Activated CD4-positive, alpha-beta T cell treated with anti-CD3 and anti-CD28 coated beads for 1 hour (primary cell): ENCODE data around the gene DCC.

Source experiments
- DNase-seq: peaks from one replicate; pipeline ENCODE4 v3.0.0-alpha.2; 2020

DCC gene

GRCh38 chr18:52844323-52844722, 504.3 kb downstream of the DCC start:
- DNase-seq: no peak

DNA sequence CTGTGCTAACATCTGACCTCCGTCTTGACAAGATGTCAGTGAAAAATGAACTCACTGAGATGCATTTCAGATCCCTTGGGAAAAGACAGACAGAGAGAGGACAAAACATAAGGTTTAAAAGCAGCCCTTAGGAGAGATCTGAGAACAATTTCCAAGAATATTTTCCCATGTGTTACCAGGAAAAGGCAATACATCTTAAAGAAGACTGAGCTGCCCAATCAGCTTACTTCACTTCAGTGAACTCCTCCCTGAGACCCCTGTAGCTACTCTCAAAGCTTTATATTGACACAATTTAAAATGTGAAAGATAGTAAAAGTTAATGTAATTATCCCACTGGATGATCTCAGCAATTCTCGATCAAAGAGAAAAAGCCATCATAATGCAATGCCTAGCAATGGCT, 505.0 kb downstream of the DCC start:
- no peak for DNase-seq

GRCh38 chr18:52850031-52850560, 510.1 kb downstream of the DCC start:
- DNase-seq: no peak

GRCh38 chr18:52861558-52861957, 521.6 kb downstream of the DCC start:
- DNase-seq: no peak

DNA sequence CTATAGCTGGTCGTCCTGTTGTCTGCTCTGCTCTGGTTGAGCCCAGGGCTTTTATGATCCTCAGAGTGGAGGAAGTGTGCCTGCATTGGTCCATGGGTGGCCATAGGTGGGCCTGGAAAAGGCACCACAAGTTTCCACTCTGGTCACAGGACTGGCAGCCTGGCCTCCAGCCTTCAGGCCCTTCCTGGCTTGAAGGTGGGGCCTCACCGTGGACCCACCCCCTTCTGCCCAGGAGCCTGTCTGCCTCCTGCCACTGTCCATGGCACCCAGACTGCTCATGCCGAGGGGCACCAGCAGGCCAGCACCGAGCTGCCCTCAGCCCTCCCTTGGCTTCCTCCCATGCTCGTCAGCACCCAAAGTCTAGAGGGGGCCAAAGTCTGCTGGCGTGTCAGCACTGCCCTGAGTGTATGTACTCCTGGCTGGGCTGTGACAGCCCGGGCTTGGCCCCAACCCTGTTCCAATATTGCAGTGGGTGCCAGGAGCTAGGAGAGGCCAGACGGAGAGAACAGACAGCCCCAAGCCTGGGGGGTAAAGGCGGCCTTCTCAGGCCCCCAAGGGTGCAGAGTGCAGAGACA, 529.4 kb downstream of the DCC start:
- no peak for DNase-seq

GRCh38 chr18:52869942-52870907, 530.2 kb downstream of the DCC start:
- no peak for DNase-seq

- DNase-seq: no peak
Measured at GRCh38 chr18:52874774-52875173, 534.8 kb downstream of the DCC start.

GRCh38 chr18:52875725-52876124, 535.7 kb downstream of the DCC start:
- no peak for DNase-seq

GRCh38 chr18:52888014-52888413, 548.0 kb downstream of the DCC start:
- DNase-seq: no peak

- no peak for DNase-seq
Measured at GRCh38 chr18:52894801-52895200, 554.8 kb downstream of the DCC start.

DNA sequence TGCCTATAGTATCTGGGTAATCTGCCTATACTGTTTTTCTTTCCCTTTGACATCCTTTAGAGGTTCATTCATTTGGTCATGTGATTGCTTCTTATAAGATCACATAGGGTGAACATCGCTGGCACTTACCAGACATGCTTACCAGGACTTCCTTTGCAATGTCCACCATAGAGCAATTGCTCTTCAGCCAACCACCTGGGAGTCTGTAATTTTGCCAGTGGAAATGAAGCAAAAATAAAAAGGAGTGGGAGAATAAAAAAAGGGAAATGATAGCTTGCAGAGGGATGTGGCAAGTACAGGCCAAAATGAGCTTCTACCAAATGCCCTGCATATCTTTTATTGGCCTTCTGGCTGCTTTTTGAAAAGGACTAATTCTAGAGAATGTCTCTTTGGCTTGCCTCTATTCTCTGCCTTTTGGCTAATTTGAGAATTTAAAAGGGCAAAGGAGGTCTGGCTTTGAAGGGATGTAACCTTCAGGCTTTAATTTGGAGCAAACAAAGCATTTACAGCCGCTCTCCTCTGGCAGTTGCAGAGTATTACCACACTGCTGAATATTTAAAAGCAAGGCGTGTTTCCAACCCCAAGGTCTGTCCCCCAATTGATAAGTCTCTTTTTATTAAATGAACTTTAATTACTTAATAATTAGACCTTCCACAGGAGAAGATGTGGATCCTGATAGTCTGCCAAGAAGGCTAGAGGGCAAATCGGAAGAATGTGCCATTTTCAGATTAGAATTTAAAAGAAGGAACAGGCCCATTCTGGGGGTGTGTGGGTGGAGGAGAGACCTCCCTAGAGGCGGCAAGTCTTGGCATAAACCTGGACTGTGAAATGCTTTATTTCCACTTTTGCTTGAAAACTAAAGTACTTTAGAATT, 557.9 kb downstream of the DCC start:
- no peak for DNase-seq

DNA sequence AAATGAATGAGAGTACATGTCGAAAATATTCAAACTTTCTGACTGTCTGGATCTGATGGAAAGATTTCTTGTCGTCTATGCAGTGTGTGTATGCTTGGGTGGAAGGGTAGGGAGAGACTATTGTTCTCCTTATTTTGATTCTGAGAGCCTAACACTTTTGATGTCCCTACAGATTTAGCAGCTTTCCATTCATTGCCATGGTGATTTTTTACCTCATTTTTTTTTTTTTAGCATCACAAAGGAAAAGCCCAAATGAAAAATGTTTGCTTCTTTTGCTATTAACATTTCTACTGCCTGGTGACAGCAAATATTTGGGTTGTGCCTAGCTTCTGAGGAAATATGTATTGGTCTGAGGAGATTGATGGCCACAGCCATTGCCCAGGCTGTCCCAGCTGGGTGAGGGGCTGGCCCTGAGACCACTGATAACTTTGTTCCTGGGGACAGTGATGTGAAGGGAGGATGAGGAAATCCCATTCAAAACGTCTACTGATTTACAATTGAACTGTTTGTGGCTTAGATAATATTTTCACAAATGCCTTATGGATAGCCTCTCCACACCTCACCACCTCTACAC, 558.6 kb downstream of the DCC start:
- no peak for DNase-seq

DNA sequence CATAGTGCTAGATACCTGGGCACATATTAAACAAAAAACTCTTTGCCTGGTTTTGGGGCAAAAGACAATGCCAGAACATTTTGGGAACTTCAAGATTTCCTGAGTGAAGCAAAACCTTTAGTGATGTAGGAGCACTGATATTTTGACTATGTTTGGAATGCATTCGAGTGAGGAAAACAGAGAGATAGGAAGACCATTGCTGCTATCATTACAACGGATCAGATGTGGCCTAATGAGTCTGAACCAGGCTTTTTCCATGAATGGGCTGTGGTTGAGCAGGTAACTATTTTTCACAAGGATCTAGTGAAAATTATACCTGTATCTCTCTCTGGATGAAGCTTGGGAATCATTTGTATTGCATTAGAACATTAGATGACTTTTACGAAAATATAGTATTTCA, 562.2 kb downstream of the DCC start:
- DNase-seq: no peak

DNA sequence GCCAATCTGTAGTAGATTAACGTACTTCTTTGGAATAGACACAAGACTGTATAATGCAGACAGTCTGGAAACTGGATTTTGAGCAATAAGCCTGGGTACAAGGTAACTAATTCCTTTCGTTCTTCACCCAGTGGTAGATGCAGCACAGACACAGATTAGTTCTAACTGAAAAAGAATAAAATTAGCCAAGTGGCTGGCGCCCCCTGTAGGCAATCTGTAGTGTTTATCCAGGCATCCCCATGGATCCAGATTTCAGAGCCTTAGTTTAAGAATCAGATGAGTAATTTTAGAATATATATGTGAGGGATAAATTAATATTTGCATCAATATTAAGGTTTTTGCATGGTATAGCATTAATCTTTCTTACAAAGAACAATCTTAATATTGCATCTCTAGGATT, 563.9 kb downstream of the DCC start:
- no peak for DNase-seq

- no peak for DNase-seq
Measured at GRCh38 chr18:52907543-52908308, 567.7 kb downstream of the DCC start.

DNA sequence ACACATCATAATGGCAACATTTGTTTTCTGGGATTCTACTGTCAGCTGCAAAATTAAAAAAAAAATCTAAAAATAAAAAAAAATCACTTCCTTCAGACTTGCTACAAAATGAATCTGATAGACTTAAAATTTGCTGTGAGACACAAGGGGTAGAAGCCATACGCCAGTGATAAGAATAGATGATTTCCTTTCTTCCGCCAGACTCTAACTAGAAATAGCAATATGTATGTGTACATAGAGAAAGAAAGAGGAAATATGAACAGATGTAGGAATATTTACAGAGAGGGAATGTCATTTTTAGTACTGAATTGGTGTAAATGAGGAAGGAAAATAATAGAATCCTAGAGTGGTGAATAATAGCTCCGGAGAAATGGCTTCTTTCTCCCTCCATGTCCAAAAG, 574.2 kb downstream of the DCC start:
- no peak for DNase-seq

DNA sequence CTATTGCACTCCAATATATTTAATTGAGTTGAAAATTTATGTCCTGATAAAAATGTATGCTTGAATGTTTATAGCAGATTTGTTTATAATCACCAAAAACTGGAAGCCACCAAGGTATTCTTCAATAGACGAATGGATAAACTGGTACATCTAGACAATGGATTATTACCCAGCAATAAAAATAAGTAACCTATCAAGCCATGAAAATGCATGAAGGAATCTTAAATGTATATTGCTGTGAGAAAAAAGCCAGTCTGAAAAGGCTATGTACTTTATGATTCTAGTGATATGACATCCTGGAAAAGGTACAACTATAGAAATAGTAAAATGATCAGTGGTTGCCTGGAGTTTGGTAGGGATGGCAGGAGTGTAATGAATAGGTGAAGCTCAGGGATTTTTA, 580.7 kb downstream of the DCC start:
- no peak for DNase-seq

- DNase-seq: no peak
Measured at GRCh38 chr18:52933356-52933755, 593.4 kb downstream of the DCC start.

GRCh38 chr18:52936931-52937330, 596.9 kb downstream of the DCC start:
- no peak for DNase-seq

- DNase-seq: no peak
Measured at GRCh38 chr18:52937840-52938239, 597.8 kb downstream of the DCC start.

DNA sequence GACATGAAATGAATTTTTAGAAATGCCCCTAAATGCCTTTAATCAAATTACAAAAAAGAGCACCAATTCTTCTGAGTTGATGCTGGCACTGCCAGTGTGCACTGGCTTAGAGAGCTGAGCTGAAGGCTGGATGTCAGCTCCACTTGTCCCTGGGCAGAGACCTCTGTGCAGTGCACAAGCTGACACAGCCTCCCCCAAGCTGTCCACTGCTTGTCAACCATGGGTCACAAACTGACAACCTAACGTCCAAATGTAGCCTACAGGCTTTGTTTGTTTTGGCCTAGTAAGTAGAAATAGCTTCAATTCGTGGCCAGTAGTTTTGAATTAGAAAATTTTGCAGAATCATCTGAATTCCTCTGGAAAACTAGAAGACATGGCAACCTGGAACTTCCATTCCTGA, 605.6 kb downstream of the DCC start:
- no peak for DNase-seq

DNA sequence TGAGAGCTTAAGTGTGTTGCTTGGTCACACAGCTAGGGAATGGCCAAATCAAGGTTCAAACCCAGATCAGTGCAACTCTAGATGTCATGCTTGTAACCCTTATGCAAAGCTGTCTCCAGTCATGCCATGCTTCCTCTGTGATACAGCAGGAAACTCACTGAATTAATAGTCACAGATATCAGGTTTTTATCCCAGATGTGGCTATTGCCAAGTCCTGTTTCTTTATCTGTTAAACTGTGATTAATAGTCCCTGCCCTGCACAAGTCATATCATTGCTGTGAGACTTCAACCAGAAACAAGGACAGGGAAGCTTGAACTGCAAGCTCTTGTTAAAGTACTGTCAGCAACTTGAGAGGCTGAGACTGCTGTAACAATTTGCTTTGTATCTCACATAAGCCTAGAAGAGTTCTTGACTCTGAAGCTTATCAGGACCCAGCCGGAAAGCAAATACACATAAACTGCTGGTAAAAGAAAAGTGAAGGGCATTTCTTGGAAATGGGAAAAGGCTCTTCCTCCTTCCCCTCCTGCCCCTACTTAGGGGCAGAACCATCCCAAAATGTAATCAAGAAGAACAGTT, 609.0 kb downstream of the DCC start:
- no peak for DNase-seq
